ENCODE results near the gene NR2E1.
A peak's percentile ranks its signal among the peaks of the same experiment; 100 is the strongest.

Gene NR2E1

DNA sequence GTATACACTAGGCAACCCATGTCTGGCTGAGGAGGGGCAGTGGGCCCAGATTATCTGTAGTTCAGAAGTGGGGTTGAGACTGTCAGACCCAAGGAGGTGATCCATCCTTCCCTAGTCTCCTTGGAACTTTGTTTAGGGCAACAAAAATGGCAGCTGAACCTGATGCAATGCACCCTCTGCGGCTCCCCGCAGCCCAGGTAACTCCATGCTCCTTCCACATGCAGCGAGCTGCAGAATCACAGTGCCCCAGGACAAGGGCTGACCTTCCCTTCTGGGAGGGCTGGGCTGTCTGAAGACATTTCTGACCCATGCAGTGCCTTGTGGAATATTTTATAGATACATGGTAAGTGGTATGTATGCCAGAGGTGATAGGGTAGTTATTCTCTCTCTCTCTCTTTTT is 29.4 kb downstream of the NR2E1 start:
- no peak overlapping the region for H3K4me3 ChIP-seq (ENCODE audit: low read depth, low read length)
- DNase-seq (ENCODE audit: low read depth) = no peak
- TF ChIP-seq, protein P1, sequence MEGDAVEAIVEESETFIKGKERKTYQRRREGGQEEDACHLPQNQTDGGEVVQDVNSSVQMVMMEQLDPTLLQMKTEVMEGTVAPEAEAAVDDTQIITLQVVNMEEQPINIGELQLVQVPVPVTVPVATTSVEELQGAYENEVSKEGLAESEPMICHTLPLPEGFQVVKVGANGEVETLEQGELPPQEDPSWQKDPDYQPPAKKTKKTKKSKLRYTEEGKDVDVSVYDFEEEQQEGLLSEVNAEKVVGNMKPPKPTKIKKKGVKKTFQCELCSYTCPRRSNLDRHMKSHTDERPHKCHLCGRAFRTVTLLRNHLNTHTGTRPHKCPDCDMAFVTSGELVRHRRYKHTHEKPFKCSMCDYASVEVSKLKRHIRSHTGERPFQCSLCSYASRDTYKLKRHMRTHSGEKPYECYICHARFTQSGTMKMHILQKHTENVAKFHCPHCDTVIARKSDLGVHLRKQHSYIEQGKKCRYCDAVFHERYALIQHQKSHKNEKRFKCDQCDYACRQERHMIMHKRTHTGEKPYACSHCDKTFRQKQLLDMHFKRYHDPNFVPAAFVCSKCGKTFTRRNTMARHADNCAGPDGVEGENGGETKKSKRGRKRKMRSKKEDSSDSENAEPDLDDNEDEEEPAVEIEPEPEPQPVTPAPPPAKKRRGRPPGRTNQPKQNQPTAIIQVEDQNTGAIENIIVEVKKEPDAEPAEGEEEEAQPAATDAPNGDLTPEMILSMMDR (conservative IDR thresholded peaks at IDR 0.05; ENCODE audit: low read depth, low read length) = no peak

DNA sequence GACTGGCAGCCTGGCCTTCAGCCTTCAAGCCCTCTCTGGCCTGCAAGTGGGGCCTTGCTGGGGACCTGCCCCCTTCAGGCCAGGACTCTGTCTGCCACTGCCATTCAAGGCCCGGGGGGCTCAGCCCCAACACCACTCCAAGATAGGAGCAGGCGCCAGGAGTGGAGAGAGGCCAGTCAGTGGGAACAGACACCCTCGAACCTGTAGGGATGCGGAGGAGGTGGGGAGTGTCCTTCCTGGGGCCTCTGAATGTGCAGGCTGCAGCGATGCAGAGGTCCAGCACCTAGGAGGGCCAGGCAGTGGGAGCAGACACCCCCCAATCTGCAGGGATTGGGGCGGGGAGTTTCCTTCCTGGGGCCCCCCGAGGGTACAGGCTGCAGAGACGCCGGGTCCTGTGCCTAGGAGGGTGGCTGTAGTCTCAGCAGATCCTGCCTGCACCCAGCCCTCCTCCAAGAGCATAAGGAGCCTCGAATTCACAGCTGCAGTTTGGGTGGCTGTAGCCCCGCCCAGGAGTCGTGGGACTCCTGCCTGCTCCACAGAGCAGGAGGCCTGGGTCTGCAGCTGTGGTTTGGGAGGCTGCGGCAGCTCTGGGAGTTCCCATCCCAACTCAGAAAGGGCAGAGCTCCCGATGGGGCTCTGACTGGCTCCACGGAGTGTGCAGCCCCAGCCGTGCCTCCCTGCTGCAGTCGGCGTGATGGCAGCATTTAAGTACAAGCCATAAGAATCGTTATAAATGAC is 33.1 kb downstream of the NR2E1 start:
- H3K4me3 ChIP-seq (ENCODE audit: low read depth, low read length) = no peak overlapping the region
- DNase-seq (ENCODE audit: low read depth) = no peak
- TF ChIP-seq, protein P1 (conservative IDR thresholded peaks at IDR 0.05; ENCODE audit: low read depth, low read length) = no peak

DNA sequence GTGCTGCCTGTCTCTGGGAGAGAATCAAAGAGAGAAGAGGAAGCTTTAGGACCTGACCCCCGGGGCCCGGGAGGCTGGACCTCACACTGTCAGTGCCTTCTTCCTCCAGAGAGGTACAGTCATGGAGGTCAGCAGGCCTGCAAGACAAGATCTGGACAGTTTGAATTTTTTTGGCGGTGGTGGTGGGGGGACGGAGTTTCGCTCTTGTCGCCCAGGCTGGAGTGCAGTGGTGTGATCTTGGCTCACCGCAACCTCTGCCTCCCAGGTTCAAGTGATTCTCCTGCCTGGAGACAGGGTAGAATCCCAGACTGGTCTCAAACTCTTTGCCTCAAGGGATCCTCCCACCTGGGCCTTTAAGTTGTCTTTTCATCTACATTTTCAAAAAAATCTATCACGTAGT is 34.4 kb downstream of the NR2E1 start:
- TF ChIP-seq, protein P1 (conservative IDR thresholded peaks at IDR 0.05; ENCODE audit: low read depth, low read length) = no peak
- H3K4me3 ChIP-seq (ENCODE audit: low read depth, low read length) = no peak overlapping the region
- DNase-seq (ENCODE audit: low read depth) = no peak

DNA sequence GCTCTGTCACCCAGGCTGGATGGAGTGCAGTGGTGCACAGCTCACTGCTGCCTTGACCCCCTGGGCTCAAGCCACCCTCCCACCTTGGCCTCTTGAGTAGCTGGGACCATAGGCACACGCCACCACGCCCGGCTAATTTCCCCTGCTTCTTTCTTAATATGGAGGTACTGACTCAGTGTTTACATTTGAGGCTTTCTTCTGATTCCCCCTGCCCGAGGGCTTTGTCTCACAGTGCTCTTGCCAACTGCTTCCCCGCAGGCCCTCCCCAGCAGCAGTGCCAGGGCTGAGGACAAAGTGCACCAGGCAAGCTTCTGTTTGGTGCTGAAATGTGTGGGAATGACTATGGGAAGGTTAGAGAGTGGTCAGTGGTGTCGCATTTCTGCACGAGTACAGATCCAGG is 34.8 kb downstream of the NR2E1 start:
- DNase-seq (ENCODE audit: low read depth) = peak; percentile 20
- TF ChIP-seq, protein P1 (conservative IDR thresholded peaks at IDR 0.05; ENCODE audit: low read depth, low read length) = no peak
- H3K4me3 ChIP-seq (ENCODE audit: low read depth, low read length) = no peak overlapping the region

DNA sequence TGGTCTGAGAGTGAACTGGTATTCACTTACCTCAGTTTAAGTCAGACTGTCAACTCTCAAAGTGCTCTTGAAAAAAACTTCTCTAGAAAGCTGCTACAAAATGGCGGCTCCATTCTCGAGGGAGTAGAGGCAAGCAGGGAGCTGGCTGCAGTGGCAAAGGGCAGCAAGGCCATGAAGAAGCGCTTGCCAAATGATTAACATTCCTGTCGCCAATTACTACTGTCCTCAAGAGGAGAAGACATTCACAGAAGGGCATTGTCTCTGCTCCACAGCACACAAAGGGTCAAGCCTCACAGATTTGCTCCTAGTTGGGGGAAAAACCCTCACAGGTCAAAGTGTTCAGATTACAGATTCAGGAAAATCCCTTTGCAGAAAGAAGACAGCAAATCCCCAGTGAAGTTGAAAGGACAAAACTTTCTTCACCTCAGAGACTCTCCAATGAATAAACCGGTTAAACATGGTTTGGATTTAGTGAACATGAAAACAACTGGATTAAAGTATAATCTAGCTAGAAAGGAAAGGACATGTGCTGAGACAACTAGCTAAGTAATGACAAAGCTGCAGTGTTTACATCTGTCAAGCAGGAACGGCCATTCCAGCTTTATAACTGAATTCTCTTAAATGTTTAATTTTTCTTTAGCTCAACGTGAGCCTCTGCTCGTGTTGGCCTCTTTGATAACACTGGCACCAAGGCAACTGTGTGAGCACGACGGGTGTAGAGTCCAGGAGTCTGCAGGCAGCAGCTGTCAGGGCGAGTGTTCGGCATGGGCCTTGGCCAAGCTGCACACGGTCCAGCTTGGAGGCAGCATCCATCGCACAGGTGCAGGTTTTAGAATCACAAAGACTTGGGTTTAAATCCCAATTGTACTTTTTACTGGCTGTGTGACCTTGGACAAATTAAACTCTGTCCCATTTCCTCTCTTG is 37.6 kb downstream of the NR2E1 start:
- no peak overlapping the region for H3K4me3 ChIP-seq (ENCODE audit: low read depth, low read length)
- DNase-seq (ENCODE audit: low read depth) = no peak
- TF ChIP-seq, protein P1 (conservative IDR thresholded peaks at IDR 0.05; ENCODE audit: low read depth, low read length) = no peak

DNA sequence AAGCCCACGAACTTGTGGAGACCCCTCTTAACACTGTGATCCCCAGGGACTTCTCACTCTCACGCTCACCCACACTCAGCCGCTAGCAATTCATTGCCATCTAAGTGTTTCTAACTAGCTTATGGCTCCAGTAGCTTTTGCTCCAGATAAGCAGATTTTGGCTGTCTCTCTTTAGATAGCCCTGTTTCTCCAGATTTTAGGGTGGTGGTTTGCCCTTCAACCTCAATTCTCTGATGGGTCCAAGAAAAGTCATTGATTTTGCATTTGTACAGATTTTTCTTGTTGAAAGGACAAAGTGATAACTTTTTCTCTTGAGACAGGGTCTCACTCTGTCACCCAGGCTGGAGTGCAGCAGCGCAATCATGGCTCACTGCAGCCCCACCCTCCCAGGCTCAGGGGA is 41.2 kb downstream of the NR2E1 start:
- no peak for DNase-seq (ENCODE audit: low read depth)
- H3K4me3 ChIP-seq (ENCODE audit: low read depth, low read length) = no peak overlapping the region
- TF ChIP-seq, protein P1 (conservative IDR thresholded peaks at IDR 0.05; ENCODE audit: low read depth, low read length) = no peak

Measured in choroid plexus epithelial cell (primary cell).